GM19328 (cell line): ENCODE results near the gene ENPP6.
A peak's percentile ranks its signal among the peaks of the same experiment; 100 is the strongest.

Experiments
- ATAC-seq: cut with Tn5 transposase; IDR thresholded peaks from one replicate; pipeline ENCODE4 v1.9.1; 2021; ENCODE audit warnings: mild to moderate bottlenecking, moderate library complexity; ENCODE audit not compliant: unreplicated experiment

The ENPP6 gene

GRCh38 chr4:184217634-184218033 is at the start of gene ENPP6:
Gene ENPP6, minus strand, starts transcription at chr4:184217873. Its CDS starts 54 bp downstream, at chr4:184217819.
- ATAC-seq: no peak

GRCh38 chr4:184267206-184267608 is 49.5 kb upstream of the ENPP6 start:
- no peak for ATAC-seq

- ATAC-seq: no peak
Measured at GRCh38 chr4:184265546-184266351, 48.1 kb upstream of the ENPP6 start.

- peak; percentile 36 for ATAC-seq
Measured at GRCh38 chr4:184263910-184264732, 46.4 kb upstream of the ENPP6 start.

GRCh38 chr4:184263461-184263860 is 45.8 kb upstream of the ENPP6 start:
- ATAC-seq: no peak

GRCh38 chr4:184262901-184263300 is 45.2 kb upstream of the ENPP6 start:
- ATAC-seq: no peak

GRCh38 chr4:184261246-184261645 is 43.6 kb upstream of the ENPP6 start:
- ATAC-seq: no peak

- ATAC-seq: no peak
Measured at GRCh38 chr4:184259866-184260265, 42.2 kb upstream of the ENPP6 start.

GRCh38 chr4:184259081-184259480 is 41.4 kb upstream of the ENPP6 start:
- ATAC-seq: no peak

- ATAC-seq: no peak
Measured at GRCh38 chr4:184255871-184256642, 38.4 kb upstream of the ENPP6 start.

- ATAC-seq: no peak
Measured at GRCh38 chr4:184255361-184255760, 37.7 kb upstream of the ENPP6 start.

GRCh38 chr4:184253072-184253420 is 35.4 kb upstream of the ENPP6 start:
- ATAC-seq: no peak

GRCh38 chr4:184252136-184253071 is 34.7 kb upstream of the ENPP6 start:
- no peak for ATAC-seq

- ATAC-seq: no peak
Measured at GRCh38 chr4:184251670-184251980, 34.0 kb upstream of the ENPP6 start.

GRCh38 chr4:184250795-184251669 is 33.4 kb upstream of the ENPP6 start:
- no peak for ATAC-seq

GRCh38 chr4:184248216-184248615 is 30.5 kb upstream of the ENPP6 start:
- no peak for ATAC-seq

GRCh38 chr4:184247421-184247820 is 29.7 kb upstream of the ENPP6 start:
- no peak for ATAC-seq

- ATAC-seq: no peak
Measured at GRCh38 chr4:184246426-184246825, 28.8 kb upstream of the ENPP6 start.

GRCh38 chr4:184238072-184238745 is 20.5 kb upstream of the ENPP6 start:
- no peak for ATAC-seq
